ENCODE results near the gene CUL4A. TPM values are rescaled to one million over a fixed set of nuclear protein-coding genes. Genes with fewer than 3 reads are reported as not detected.
"Not testable (repeated sequence)": the region's sequence is repeated elsewhere in the genome, so short reads cannot be mapped to it uniquely, and the experiment has no call there.

Gene CUL4A
- total RNA-seq, 4 donors from 2014 or later = 83.9 to 206 (median 114) TPM

DNA sequence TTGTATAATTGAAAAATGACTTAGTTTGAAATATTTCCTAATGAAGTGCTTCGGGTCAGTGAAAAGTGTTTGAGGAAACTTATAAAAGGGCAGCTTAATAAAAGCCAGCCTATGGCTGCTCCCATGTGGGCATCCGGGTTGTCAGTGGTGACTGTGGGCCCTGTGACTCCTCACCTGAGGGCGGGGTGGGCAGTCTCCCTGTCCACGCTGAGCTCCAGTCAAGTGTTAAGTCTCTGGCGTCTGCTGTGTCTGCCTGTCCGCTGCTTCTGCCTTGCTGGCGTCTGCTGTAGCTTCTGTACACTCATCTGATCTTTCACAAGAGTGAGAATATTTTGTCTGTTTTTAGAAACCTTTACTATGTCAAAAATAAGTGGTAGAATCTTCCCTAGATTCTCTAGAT lies 94.7 kb downstream of the CUL4A start:
- no peak for TF ChIP-seq POLR2A (IDR thresholded peaks at IDR 0.05)
- TF ChIP-seq, protein P1, sequence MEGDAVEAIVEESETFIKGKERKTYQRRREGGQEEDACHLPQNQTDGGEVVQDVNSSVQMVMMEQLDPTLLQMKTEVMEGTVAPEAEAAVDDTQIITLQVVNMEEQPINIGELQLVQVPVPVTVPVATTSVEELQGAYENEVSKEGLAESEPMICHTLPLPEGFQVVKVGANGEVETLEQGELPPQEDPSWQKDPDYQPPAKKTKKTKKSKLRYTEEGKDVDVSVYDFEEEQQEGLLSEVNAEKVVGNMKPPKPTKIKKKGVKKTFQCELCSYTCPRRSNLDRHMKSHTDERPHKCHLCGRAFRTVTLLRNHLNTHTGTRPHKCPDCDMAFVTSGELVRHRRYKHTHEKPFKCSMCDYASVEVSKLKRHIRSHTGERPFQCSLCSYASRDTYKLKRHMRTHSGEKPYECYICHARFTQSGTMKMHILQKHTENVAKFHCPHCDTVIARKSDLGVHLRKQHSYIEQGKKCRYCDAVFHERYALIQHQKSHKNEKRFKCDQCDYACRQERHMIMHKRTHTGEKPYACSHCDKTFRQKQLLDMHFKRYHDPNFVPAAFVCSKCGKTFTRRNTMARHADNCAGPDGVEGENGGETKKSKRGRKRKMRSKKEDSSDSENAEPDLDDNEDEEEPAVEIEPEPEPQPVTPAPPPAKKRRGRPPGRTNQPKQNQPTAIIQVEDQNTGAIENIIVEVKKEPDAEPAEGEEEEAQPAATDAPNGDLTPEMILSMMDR (IDR thresholded peaks at IDR 0.05) = no peak
- peaks cover 0 to 11% (median 0%) of the 10 kb centered on the region in 4 donors for H3K4me1 ChIP-seq
- H3K27ac ChIP-seq = no peak overlapping the region
- no peaks in the 10 kb centered on the region for H3K9me3 ChIP-seq
- no peaks in the 10 kb centered on the region for H3K27me3 ChIP-seq
- H3K36me3 ChIP-seq = peaks cover 0 to 6% (median 0%) of the 10 kb centered on the region in 3 donors
- no peak for DNase-seq
- no peak overlapping the region for H3K4me3 ChIP-seq

DNA sequence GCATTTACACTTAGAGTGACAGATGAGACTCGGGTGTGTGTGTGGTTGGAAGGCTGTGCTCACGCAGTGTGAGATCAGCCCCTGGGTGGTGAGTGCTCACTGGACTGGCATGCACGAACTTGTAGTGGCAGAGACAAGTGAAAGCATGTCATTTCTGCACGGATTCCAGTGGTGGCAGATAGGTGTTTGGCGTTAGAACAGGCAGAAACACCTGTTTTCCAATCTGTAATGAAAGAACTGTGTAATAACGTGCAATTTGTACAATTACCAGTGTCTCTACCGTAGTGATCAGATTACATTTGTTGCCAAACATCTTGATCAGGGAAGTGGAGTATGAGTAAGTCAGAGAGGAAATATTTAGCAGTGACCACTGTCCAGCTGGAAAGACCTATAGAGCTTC lies 95.8 kb downstream of the CUL4A start:
- no peak for DNase-seq
- Histone ChIP-seq H3K4me1 (peaks cover 0 to under 1% (median 0%) of the 10 kb centered on the region in 4 donors), H3K36me3 (peaks cover 0 to 17% (median 0%) of the 10 kb centered on the region in 3 donors), H3K9me3 (no peaks in the 10 kb centered on the region), H3K27me3 (no peaks in the 10 kb centered on the region), H3K4me3 (no peak overlapping the region), H3K27ac (no peak overlapping the region)
- TF ChIP-seq, protein P1 (IDR thresholded peaks at IDR 0.05) = no peak
- TF ChIP-seq POLR2A (IDR thresholded peaks at IDR 0.05) = no peak

DNA sequence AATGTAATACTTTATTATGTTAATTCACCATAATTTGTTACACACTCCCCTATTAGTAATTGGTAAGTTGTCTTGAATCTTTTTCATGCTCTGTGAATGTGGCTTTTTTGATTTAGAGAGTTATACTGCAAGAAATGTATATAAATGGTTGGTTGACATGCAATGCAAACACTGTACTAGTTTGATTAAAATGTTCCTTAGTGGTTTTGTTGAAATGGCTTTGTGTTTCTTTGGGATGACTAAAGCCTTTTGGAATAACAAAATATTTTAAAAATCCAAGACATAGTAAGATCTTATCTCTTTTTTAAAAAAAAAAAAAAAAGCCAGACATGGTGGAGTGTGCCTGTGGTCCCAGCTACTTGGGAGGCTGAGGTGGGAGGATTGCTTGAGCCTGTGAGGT lies 98.1 kb downstream of the CUL4A start:
- Histone ChIP-seq H3K4me3 (no peak overlapping the region), H3K27ac (no peak overlapping the region), H3K27me3 (no peaks in the 10 kb centered on the region), H3K36me3 (peaks cover 0 to 40% (median 0%) of the 10 kb centered on the region in 3 donors), H3K9me3 (no peaks in the 10 kb centered on the region), H3K4me1 (no peaks in the 10 kb centered on the region)
- TF ChIP-seq POLR2A (IDR thresholded peaks at IDR 0.05) = no peak
- TF ChIP-seq, protein P1 (IDR thresholded peaks at IDR 0.05) = no peak
- no peak for DNase-seq

DNA sequence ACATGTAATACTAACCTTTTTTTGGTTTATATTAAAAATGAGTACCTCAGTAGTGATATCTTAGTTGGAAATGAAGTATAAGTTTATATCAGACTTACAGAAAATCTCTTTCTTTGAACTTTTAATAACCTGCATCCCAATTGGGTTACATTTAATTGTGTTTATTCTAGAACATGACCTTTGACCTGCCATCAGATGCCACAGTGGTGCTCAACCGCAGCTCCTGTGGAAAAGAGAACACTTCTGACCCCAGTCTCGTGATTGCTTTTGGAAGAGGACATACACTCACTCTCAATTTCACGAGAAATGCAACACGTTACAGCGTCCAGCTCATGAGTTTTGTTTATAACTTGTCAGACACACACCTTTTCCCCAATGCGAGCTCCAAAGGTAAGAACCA lies 100.1 kb downstream of the CUL4A start:
- no peaks in the 10 kb centered on the region for H3K27me3 ChIP-seq
- no peak overlapping the region for H3K4me3 ChIP-seq
- no peak for TF ChIP-seq POLR2A (IDR thresholded peaks at IDR 0.05)
- TF ChIP-seq, protein P1 (IDR thresholded peaks at IDR 0.05) = no peak
- DNase-seq = no peak
- H3K9me3 ChIP-seq = no peaks in the 10 kb centered on the region
- peaks cover 0 to 45% (median 0%) of the 10 kb centered on the region in 3 donors for H3K36me3 ChIP-seq
- no peak overlapping the region for H3K27ac ChIP-seq
- no peaks in the 10 kb centered on the region for H3K4me1 ChIP-seq

DNA sequence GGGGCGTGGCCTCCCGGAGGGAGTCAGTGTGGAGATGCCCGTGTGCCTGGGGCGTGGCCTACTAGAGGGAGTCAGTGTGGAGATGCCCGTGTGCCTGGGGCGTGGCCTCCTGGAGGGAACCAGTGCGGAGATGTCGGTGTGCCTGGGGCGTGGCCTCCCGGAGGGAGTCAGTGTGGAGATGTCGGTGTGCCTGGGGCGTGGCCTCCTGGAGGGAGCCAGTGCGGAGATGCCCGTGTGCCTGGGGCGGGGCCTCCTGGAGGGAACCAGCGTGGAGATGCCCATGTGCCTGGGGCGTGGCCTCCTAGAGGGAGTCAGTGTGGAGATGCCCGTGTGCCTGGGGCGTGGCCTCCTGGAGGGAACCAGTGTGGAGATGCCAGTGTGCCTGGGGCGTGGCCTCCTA lies 104.7 kb downstream of the CUL4A start:
- not testable (repeated sequence) for DNase-seq, H3K9me3 ChIP-seq, H3K27ac ChIP-seq, H3K4me1 ChIP-seq, H3K27me3 ChIP-seq, H3K4me3 ChIP-seq
- peaks cover 0 to 72% (median 0%) of the 10 kb centered on the region in 3 donors for H3K36me3 ChIP-seq

DNA sequence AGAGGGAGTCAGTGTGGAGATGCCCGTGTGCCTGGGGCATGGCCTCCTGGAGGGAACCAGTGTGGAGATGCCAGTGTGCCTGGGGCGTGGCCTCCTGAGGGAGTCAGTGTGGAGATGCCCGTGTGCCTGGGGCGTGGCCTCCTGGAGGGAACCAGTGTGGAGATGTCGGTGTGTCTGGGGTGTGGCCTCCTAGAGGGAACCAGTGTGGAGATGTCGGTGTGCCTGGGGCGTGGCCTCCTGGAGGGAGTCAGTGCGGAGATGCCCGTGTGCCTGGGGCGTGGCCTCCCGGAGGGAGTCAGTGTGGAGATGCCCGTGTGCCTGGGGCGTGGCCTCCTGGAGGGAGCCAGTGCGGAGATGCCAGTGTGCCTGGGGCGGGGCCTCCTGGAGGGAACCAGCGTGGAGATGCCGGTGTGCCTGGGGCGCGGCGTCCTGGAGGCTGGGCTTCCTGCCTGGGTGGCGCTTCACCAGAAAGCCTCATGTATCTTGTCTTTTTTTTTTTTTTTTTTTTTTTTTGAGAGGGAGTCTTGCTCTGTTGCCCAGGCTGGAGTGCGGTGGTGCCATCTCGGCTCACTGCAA lies 105.6 kb downstream of the CUL4A start:
- not testable (repeated sequence) for H3K4me3 ChIP-seq, H3K27me3 ChIP-seq, DNase-seq, H3K9me3 ChIP-seq, H3K4me1 ChIP-seq, H3K27ac ChIP-seq
- peaks cover 0 to 72% (median 0%) of the 10 kb centered on the region in 3 donors for H3K36me3 ChIP-seq

DNA sequence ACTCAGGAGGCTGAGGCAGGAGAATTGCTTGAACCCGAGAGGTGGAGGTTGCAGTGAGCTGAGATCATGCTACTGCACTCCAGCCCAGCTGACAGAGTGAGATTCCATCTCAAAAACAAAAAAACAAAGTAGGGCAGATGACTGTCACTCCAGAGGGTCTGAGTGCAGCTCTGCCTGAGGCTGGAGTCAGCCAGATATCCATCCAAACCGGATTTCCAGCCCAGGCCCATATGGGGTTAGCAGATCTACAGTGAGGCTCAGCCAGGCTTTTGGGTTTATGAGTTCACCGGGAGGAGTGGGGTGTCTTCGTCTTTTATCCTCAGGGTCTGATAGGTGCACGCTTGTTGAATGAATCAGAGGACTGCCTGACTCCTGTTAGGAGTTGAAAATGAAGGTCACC lies 106.6 kb downstream of the CUL4A start:
- Histone ChIP-seq H3K27ac (no peak overlapping the region), H3K36me3 (peaks cover 0 to 72% (median 0%) of the 10 kb centered on the region in 3 donors), H3K27me3 (no peaks in the 10 kb centered on the region), H3K4me1 (no peaks in the 10 kb centered on the region), H3K9me3 (no peaks in the 10 kb centered on the region), H3K4me3 (no peak overlapping the region)
- no peak for DNase-seq
- TF ChIP-seq POLR2A (IDR thresholded peaks at IDR 0.05) = no peak
- TF ChIP-seq, protein P1 (IDR thresholded peaks at IDR 0.05) = no peak

Data from Peyer's patch (tissue), 4 donors.